ENCODE measurements around the gene GABBR2. TPM values are rescaled to one million over a fixed set of nuclear protein-coding genes. Genes with fewer than 3 reads are reported as not detected.

GABBR2 gene
- total and polyA plus RNA-seq, 2 of the 8 experiments (the other 6 are each of a cell fraction or from before 2014, with no cell fraction given) = 0.50 to 1.2 TPM

GRCh38 chr9:98627296-98627695 is 81.4 kb downstream of the GABBR2 start (continued):
- TF ChIP-seq CREB1 (IDR thresholded peaks at IDR 0.05) (no peak), CHD2 (IDR thresholded peaks at IDR 0.05; ENCODE audit: low read length) (no peak)

All from H1 (cell line).